ENCODE results near the gene MRPL19.

- TF ChIP-seq CTCF (IDR thresholded peaks at IDR 0.05) (no peak), POLR2AphosphoS5 (IDR thresholded peaks at IDR 0.05; ENCODE audit: insufficient read depth in 1 of 2, low read depth in 1 of 2) (no peak)
Measured at GRCh38 chr2:75609937-75610508, 36.6 kb upstream of the MRPL19 start.
